Lung microvascular endothelial cell (primary cell): Measurements from ENCODE around the gene MROH9. TPM values are rescaled to one million over a fixed set of nuclear protein-coding genes. Genes with fewer than 3 reads are reported as not detected.

ENCODE experiments used
- DNase-seq, 2 donors: peaks; one replicate each; pipeline versions ENCODE4 v3.0.0 to v3.0.0-alpha.2; 2010; ENCODE audit warnings: low read depth in 2 of 2
- total RNA-seq: library from RNA; depleted of rRNA; stranded (reverse); fragments of >200 nt; gene quantifications from 2 replicates; pipeline ENCODE4 v1.2.1, GENCODE V29; 2014

Gene MROH9
- total RNA-seq, 1 donor from 2014 or later: not detected

DNA sequence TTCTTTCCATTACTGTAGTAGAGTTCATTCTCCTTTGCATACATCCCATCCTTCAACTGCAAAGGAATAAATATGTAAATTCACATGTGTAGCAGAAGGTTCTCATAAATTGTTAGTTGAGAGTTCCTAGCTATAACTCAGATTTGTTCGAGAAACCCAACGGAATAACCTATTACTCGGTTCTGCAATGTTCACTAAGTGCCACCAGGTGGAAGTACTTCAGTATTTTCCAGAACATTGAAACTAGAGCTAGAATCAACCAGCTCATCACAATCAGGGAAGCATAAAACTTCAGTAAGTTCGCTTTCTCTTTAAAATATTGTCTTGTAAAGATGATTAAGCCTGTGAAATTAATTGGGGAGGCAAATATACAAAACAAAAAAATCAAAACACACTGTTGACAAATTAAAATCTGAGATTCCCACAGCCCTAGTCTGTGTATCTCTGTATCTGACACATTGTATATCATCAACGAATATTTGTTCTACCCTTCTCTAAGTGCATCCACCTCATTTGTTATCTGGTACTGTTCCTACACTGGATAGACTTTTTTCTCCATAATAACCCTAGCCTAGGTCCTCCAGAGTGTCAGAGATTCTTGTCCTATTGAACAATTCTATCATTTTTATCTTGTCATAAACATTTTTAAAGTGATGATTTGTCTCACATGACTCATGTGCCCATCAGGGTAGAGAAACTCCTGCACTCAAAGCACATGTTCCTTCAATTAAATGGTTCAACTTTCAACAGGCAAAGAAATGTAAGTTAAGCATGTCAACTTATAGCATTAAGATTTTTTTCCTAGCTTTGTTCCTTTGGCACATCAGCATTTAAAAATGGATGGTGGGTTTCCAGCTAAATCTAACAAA is 31.9 kb downstream of the MROH9 start:
- DNase-seq: peak; percentile 48 to 69

DNA sequence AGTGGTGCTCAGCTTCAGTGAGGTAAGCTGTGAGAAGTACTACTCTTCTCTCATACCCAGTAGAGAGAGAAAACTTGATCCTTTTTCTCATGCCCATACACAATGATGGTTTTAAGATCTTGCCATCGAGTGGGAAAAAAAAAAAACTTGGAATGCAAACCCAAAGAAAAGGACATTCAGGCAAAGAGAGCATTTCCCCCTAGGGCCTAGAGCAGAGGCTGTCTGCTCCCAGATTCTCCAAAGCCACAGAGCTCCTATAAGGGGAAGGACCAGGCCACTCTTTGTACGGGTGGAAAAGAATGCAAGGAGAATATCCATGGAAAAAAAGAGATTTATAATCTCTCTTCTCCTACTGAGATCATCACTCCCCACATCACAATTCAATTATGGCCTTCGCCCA is 34.9 kb downstream of the MROH9 start:
- no peak for DNase-seq

- DNase-seq: no peak
These were observed 43.1 kb downstream of the MROH9 start for GRCh38 chr1:170978371-170978910.

GRCh38 chr1:170985406-170985805 is 50.1 kb downstream of the MROH9 start:
- no peak for DNase-seq

GRCh38 chr1:170986901-170987300 is 51.6 kb downstream of the MROH9 start:
- DNase-seq: no peak

DNA sequence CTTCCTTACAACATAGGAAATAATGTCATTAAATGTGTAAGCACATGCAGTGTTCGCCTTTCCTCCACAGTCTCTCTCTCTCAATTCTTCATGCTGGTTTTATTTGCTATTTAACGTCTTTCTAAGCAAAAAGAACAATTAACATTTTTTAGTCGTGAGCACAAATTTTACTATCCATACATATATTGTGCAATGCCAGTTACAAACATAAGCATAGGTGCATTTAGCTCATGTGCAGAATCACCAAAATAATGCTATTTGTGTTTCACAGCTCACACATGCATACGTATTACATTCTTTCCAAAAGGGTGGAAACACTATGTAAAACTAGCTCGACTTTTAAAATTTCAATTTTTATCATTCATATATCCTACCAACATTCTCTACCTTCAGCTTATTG is 52.1 kb downstream of the MROH9 start:
- no peak for DNase-seq

DNA sequence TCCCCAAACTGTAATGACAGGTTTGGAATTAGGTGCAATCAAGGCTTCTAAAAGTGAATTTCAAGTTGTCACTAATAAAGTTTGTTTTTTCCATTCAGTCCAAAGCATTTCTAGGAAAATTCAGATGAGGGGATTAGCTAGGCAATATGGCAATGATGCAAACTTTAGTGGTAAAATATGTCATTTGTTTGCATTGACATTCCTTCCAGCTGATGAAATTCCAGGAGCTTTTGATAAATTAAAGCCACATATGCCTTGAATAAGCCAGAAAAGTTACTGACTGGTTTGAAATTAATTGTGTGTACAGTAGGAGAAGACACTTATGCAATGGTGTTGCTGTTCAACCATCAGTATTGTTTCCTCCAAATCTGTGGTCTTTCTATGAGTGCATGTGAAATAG is 57.8 kb downstream of the MROH9 start:
- no peak for DNase-seq

GRCh38 chr1:170993717-170994116 is 58.4 kb downstream of the MROH9 start:
- DNase-seq: no peak

DNA sequence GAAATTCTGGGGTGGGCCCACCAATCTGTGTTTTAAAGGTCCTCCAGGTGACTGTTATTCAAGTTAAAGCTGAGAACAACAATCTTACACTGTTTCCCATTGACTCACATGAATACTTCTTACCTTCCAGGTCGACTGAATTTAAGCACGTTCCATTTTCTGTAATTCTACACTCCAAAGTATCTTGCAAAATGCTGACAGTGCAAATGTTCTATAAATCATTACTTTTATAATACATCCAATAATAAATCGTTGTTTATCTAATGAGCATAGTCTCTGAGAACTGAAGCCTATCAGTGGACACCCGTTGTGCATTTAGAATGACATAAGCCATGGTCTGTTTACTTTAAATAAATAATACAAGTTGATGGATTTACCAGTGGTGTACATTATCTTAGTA is 79.5 kb downstream of the MROH9 start:
- DNase-seq: no peak

DNA sequence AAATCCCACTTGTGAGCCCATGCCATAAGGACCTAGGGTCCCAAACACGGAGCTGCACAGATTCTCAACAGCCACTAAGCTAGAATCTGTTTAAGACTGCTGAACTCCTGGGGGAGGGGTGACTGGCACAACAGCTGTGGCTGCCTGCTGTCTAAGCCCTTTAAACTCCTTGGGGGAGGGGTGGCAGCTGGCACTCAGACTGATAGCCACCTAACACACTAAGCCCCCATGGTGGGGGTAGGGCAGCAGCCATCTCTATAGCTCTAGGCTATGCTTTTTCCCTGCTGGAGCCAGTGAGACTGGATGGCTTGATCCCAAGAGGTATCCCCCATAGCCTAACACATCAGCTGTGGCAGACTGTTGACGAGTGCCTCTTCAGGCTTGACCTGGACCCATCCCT is 82.1 kb downstream of the MROH9 start:
- DNase-seq: no peak

- DNase-seq: no peak
These were observed 84.6 kb downstream of the MROH9 start for GRCh38 chr1:171019971-171020370.

- DNase-seq: no peak
These were observed 97.7 kb downstream of the MROH9 start for GRCh38 chr1:171032822-171033702.

DNA sequence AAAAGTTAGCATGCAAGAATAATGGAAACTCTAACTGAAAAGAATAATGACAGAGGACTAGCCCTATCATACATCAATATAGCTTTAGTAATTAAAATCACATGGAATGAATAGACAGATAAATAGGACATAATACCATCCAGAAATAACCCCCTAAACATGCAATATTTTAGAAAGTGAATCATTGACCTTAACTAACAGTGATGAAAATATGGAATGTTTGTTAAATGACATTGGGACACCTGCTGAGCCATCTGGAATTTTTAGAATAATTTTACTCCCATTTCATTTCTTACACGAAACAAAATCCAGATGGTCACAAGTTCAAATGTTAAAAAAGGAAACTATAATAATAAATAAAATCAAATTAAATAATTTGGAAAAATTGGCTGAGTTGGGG is 102.3 kb downstream of the MROH9 start:
- DNase-seq: no peak

- DNase-seq: no peak
These were observed 103.0 kb downstream of the MROH9 start for GRCh38 chr1:171038284-171038683.

- DNase-seq: no peak
These were observed 112.7 kb downstream of the MROH9 start for GRCh38 chr1:171048014-171048413.

- DNase-seq: no peak
These were observed 117.6 kb downstream of the MROH9 start for GRCh38 chr1:171052977-171053376.

GRCh38 chr1:171055966-171056643 is 120.8 kb downstream of the MROH9 start:
- peak in 1 of 2 donors; percentile 4 for DNase-seq

GRCh38 chr1:171061425-171062143 is 126.2 kb downstream of the MROH9 start:
- no peak for DNase-seq

DNA sequence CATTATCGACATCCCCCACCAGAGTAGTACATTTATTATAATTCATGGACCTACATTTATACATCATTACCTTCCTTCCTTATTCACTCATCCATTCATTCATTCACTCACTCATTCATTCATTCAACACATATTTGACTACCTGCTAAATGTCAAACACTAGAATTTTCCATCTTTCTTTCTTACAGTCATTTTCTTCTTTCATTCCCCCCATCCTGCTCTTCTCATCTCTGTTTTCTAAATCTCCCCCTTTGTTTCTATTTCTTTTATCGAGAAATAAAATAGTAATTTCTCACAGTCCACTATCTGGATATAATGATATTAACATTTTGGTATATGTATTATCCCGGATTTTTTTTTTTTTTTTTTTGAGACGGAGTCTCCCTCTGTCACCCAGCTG is 127.6 kb downstream of the MROH9 start:
- DNase-seq: no peak

DNA sequence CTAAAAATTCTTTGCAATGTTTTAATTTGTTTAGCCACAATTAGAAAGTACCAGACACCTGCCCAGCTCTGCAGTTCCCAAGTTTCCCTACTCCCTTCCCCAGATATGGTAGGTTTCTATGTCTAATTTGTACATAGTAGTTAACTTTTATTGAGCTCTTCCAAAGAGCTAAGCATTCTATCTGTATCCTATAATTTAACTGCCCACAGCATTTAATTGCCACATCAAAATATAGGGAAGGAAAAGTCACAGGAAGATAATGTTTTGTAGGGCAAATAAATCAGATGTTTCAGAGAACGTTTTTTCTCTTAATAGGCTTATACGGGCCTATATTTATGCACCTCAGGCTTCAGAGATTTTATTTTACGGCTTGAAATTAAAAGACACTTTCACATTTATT is 139.7 kb downstream of the MROH9 start:
- no peak for DNase-seq

DNA sequence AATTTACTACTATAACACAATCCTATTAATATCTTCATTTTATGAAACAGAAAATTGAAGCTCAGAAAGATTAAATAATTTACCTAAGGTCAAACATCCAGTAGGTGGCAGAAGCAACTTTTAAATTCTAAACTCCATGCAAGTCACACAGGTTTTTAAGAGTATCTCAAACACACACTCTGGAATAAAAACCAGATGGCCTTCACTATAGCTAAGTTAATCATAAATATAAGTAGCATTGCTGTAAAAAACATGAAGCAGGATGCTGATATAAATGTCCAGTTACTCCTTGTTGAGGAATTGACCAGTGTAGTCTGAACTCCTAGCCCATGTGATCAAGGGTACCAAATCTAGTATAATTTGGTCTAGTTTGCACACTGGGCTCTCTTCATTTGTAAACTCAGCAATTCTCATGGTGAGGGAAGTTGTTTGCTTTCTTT is 146.0 kb downstream of the MROH9 start:
- DNase-seq: peak; percentile 11 to 73
